GM18873 (cell line): Measurements from ENCODE around the gene AUTS2.

ENCODE experiments used
- ATAC-seq: cut with Tn5 transposase; IDR thresholded peaks from one replicate; pipeline ENCODE4 v1.9.1; 2021; ENCODE audit warnings: mild to moderate bottlenecking, moderate library complexity, moderate number of reproducible peaks; ENCODE audit not compliant: unreplicated experiment, low FRiP score

Gene AUTS2

DNA sequence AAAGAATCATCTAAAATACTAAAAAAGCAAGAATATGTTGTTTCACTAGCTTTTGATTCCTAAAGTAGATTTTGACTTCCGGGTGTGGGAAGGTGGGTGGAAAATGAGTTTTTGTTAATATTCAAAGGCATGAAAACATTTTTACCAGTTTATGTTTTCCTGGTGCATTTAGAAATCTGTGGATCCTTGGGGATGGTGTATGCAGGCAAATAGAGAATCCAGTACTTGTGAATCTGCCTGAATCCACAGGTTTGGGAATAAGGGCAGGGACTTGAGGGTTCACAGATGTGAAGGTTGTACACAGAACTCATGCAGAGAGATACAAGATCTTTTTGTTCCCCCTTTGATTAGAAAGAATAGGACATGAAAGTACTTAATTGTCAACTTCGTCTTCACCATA, 22.4 kb downstream of the AUTS2 start:
- ATAC-seq = no peak

DNA sequence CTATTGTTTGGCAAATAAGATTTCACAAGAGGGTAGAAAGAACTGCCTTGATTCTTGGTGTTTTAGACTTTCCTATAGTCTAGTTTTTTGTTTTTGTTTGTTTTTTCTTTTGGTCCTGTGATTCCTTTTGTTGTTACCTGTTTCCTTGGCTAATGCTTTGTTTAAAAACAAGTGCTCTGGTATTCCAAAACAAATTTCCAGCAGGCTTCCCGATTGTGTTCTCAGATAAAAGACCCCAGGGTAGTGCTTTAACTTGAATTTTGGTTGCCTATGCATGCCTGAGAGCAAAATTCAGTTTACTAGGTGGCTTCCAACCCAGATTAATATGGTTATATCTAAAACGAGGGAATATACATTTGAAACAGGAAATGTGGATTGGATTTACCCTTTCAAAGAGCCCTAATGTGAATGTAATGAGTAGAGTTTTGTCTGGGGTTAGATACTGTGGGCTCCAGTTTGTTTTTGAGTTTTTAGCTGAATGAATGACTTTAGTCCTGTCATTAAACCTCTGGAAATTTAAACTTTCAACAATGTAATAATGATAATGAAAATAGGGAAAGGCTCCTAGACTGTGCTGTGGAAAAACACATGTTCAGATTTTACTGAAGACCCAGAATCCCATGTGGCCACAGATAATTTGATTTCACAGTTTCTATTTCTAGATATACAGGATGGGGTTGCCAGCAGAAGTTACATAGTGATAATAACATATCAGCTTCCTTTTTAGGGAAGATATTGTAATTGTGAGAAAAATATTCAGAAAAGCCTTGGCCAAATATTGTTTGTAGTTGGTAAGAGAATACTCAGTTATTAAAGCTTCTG, 23.9 kb downstream of the AUTS2 start:
- ATAC-seq = no peak

DNA sequence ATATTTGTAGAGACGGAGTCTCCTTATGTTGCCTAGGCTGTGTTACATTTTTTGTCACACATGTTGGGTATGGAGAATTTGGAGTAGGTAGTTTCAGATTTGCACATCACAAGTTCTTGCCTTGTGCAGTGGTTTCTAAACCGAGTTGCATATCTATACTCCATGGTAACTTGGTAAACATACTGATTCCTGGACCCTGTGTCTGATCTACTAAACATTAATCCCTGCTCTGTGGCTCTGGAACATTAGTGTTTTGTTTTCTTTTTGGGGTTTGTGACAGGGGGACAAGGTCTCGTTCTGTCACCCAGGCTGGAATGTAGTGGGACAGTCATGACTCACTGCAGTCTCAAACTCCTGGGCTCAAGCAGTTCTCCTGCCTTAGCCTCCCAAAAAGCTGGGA, 24.7 kb downstream of the AUTS2 start:
- ATAC-seq = no peak

DNA sequence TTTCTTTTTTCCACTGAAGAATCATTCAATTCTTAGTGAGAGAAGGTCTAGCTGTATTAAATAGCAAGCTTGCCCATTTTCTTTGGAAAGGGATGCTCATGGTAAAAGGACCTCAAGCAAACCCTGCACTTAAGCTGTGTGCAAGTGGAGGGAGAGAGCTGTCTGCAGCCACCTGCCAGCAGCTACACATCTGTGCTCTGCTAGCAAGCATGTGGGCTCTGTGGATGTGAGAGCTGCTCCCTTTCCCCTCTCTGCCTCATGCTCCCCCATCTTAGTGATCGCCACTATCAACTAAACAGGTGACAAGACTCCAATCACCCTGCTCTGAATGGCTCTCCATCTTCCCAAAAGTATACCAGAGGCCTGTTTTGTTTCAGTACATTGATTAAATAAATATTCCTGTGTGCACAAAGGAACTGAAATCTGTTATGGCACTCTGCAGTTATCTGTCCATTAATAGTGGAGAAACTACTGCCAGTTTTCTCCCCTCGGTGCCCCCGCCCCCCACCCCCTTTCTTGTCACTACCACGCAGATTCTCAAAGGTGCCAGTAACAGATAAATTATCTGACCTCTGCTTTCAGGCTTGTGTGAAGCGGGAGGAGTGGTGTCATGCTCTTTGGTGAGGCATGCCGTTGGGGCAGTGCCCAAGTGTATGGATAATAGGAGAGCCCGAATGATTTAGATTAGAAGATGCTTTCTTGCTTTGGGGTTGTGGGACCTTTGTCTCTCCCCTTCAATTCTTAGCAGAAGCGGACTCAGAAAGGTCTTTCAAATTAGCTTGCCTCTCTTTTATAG, 26.4 kb downstream of the AUTS2 start:
- ATAC-seq = no peak

DNA sequence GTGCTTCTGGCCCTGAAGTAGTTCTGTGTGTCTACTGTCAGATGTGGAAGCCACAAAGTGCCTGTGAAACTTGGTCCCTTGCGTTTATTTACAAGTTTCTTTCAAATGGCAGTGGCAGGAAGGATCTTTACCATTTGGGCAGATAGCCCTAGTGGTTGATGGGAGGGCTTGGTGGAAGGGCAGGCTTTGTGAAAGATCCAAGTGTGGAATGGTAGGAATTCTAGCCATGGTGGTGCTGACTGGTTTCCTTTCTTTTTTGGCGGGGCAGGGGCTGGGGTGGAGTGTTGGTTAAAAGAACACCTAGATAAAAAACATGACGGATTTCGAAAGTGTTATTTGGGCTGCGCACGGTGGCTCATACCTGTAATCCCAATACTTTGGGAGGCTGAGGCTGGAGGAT, 27.0 kb downstream of the AUTS2 start:
- no peak for ATAC-seq

DNA sequence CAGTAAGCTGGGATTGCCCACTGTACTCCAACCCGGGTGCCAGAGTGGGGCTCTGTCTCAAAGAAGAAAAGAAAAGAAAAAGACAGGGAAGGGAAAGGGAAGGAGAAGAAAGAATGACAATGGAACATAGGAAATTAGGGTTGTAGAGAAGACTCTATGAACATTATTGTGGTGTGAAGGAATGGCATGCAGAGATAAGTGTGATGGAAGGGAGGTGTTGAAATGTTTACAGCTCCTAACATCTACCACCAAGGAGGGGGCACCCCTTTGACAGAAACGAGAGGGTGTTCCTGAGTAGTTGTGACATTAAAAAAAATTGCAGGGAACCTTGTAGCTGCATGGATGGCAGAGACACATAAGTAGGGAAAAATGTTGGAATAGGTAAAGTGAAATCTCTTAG, 27.5 kb downstream of the AUTS2 start:
- no peak for ATAC-seq

DNA sequence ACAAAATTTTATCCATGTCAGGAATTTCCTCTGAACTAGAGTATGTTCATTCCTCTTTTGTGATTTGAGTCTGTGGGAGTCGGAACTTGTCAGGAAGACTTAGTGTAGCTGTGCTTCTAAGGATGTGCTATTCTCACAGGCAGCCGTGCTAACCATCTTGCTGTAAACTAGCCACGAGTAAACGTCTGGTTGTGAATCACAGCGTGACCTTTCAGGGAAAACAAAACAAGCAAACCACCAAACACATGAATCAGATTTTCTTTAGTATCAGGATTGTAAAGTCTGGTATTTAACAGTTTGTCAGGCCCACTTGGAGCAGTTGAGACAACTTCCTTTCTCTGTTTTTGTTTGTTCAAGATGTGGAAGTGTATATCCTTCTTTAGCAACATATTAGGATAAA, 32.0 kb downstream of the AUTS2 start:
- ATAC-seq = no peak

DNA sequence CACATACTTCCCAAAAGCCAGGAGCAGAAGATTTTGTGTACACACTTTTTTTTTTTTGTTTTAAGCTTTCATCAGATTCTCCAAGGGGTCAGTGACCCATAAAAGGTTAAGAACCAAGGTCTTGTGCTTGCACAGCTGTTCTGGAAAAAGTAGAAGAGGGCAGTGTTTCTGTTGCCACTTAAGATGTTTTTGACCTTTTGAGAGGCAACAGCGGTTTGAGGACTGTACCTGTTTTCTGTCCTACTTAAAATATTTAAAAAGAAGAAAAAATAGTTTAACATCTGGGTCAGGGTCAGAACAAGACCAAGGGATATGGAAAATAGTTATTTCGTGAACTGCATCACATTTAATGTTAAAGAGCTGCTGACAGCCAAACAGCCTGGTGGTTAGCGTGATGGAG, 32.9 kb downstream of the AUTS2 start:
- no peak for ATAC-seq

DNA sequence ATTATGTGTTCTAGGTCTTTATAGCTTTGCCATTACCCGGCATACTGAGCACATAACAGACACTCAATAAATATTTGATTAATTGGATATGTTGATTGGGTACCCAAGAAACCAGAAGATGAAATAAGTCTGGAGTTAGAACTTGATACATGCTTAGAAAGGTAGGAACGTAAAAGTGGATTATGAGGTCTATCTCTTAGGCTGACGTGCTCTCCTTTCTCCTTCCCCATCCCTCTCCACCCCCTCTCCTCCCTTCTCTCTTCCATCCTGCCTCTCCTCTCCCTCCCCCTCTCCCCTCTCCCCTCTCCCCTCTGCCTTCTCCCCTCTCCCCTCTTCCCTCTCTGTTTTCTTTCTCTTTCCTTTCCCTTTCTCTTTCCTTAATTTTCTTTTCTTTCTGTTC, 34.0 kb downstream of the AUTS2 start:
- ATAC-seq = no peak

DNA sequence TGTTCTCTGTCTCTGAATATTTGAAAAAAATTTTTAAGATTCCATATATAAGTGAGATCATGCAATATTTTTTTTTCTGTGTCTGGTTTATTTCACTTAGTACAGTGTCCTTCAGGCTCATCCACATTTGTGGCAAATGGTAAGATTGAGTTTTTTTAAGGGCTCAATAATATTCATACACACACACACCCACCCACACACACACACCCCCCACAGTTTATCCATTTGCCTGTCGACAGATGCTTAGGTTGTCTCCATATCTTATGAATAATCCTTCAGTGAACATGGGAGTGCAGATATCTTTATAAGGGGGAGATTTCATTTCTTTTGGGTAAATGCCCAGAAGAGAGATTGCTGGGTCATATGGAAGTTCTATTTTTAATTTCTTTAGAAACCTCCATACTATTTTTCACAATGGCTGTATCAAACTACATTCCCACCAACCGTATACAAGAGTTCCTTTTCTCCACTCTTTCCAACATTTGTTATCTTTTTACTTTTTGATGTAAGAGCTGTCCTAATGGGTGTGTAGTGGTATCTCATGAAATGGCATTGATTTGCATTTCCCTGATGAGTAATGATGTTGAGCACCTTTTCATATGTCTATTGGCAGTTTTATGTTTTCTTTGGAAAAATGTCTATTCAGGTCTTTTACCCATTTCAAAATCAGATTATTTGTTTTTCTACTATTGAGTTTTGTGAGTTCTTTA, 35.0 kb downstream of the AUTS2 start:
- no peak for ATAC-seq

DNA sequence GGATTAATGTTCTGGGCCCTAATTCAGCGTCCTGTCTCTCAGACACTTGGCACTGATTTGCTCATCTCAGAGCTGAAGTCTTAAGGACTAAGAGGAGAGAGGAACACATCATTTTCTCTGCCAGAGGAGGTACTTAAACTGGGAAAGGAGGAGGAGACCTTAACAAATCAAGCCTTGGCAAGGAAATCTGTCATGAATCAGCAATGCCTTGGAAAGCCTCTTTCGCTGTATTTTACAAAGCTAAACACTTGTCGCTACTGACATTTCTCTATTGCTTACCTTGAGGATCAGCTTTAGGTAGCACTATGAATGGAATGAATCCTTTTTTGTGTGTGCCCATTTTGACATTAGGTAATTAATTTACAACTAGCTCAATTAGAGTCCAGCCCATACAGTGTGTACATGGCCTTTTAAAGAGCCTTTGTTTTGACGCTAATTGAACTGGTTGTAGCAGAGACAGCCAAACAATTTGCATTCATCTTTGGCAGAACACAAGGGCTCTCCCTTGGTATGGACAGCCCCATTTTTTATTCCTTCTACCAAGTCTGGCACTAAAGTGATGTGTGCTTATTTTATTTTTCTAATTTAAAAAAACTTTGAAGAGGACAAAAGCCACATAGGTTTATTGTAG, 37.4 kb downstream of the AUTS2 start:
- ATAC-seq = no peak

DNA sequence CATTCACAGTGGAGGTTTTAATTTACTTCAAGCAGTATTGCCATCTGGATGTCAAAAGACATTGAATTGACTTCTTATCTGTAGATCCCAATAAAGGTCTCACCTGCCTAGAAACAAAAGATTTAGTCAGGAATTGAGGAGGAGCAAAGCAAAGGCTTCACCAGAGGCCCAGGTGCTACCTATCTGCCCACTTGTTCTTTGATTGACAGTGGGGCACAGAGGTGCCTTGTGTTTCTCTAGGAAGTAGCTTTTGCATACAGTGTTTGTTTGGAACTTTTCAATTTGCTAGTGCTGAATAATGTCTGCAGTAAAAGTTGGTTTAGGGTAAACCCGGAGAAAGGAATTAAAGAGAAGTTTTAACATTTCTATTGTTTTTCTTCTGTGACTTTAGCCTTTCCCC, 40.4 kb downstream of the AUTS2 start:
- no peak for ATAC-seq

DNA sequence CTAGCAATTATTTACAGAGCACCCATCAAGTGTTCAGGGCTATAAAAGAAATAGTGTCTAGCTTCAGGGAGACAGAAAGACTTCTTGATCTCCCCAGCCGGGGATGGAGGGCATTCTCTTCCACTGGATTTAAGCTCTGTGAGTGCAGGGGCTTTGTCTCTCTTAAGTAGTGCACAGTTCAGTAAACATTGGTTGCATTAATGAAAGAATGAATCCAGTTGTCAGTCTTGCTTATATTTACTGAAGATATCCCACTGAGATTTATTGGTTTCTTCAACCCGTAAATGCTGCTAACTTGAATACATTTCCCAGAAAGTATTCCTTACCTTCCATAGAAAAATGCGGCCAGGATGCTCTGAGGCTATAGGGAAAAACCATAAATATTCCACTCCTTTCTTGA, 41.9 kb downstream of the AUTS2 start:
- no peak for ATAC-seq

DNA sequence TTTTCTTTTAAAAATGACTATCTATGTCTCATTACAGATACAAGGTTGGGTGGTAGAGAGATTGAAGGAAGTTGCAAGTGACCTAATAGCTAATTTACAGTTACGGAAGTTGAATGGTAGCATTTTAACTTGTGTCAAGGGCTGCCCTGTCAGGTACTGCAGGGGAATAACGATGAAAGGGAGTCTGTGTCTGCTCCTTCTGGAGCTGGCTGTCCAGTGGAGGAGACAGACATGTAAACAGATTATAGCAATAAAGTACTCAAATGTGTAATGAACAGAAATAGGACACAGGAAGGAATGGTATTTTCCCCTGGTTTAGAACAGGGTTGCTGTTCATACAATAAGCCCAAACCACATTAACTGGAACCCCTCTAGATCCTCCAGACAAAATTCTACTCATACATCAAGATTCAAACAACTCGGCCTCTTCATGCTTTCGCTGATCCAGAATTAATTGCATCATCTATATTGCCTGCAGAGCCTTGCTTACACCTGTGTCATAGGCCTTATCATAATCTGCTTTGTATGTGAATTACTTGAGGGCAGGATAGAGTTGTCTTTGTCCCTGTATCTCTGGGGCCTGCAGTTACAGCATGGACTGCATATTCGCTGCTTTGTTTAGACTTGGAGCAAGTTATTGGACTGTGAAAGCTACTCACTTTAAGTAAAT, 42.8 kb downstream of the AUTS2 start:
- no peak for ATAC-seq

DNA sequence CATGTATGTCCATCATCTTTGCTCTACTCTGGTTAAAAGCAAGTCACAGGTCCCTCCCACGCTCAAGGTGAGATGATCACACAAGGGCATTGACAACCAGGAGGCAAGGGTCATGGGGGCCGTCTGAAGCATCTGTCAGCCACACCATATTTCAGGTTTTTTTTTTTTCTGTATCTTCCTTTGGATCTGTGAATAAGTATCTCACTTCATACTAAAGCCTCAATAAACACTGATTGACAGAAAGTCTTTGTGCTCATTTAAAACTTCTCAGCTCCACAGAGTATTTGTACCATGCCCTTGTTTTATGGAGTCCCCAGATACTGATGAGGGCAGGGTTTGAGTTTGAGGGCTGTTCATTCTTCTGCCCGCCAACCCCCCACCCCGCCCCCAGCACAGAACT, 45.0 kb downstream of the AUTS2 start:
- no peak for ATAC-seq

DNA sequence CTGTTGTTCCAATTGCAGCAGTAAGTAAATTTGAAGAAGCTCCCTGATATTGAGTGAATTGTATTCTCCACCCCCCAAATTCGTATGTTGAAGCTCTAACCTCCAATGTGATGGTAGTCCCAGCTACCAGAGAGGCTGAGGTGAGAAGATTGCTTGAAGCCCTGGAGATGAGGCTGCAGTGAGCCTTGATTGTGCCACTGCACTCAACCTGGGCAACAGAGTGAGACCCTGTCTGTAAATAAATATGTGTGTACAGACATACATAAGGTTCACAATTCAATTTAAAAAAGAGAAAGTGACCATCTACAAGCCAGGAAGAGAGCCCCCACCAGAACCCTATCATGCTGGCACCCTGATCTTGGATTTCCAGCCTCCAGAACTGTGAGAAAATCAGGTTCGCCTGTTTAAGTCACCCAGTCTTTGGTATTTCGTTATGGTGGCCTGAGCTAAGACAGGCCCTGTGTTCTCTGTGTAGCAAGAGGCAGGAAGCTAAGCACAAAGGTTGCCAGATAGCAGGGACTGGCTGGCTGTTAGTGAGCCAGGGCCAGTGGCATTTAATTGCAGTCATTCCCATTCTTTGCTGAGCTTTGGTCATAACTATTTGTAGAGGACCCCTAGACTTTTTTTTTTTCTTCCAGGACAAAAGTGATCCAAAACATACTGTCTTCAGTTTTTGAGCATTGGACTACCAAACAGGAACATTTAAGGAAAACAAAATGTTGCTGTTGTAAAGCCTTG, 45.6 kb downstream of the AUTS2 start:
- ATAC-seq = no peak

DNA sequence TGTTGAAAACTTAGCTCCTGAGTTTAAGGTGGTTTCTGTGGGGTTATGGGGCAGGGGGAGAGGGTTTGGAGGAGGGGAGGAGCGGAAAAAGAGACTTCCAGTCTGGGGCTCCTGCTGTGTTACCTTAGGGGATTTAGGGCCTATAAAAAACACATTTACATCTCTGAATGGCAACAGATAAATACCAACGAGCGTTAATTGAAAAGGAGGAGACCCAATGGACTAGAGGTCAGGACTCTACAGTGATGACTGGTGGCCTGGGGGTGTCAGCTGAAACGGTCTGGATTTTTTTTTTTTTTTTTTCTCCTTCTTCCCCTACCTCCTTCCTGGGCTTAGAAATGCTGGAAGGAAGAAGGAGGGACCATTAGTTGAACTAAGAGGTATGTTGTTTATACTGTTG, 47.4 kb downstream of the AUTS2 start:
- no peak for ATAC-seq

DNA sequence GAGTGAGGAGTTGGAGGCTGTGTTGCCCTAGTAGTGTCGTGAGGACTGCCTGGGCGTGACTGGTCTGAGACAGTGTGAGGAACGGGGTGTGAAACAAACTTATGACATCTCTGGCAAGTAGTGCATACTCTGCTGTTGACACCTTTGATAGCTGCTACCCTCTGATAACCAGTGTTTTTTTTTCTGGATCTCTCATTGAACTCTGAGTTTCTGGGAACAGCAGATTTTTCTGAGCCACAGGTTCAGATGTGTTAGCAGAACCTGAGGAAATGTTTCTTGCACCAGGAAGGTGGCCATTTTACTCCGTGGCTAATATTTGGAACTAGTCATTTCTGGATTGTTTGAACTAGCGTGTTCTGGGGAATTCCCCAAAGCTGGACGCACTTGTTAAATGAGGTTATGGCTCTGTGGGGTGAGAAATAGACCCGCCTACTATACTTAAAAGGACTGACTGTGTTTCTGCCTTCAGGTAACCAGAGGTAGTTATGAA, 52.9 kb downstream of the AUTS2 start:
- ATAC-seq = peak; percentile 92

DNA sequence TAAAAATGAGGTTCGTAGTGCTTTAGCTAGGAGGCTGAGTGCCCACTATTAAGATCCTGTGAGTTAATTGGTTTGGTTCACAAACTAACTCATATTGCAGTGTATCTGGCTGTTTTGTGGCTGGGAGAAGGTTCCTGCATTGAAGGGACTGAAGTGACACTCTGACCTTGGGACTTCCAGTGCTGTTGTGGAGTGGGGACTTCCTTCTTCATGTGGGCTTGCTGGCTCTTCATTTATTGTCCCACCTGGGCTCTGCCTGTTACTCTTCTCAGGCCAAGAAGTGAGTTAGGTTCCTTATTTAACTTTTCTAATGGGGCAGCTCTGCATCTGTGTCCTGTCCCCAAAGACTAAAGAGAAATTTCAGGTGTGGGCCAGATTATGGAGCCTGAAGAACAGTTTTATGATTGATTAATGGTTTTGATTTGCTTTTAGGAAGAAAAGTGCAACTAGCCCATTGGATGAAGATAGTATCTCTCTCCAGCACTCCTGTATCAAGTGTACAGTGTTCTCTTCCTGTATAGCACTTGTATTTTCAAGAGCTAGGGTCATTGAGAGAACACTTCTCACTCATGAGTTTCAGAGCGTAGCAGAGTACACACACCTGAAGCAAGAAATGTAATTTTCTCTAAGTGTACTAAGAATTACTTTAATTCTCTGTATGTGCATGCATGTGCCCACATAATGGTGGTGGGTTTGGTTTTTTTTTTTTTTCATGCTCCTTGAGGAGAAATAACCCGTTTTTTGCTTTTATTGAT, 54.8 kb downstream of the AUTS2 start:
- no peak for ATAC-seq
